GM23338 (cell line): ENCODE results near the gene THRB. TPM values are rescaled to one million over a fixed set of nuclear protein-coding genes. Genes with fewer than 3 reads are reported as not detected.

ENCODE experiments used
- ATAC-seq: fragments of 200-7000 bp; cut with Tn5 transposase; 3 replicates; pipeline ENCODE4 v1.9.1; 2020
- DNase-seq: peaks from one replicate; pipeline ENCODE4 v3.0.0-alpha.2; 2015; ENCODE audit warnings: low spot score
- H2AFZ ChIP-seq: fragments of 200-600 bp; sonication (generic); 2 replicates; pipeline ENCODE4 v1.8.0; 2016; ENCODE audit warnings: antibody characterized with exemption, mild to moderate bottlenecking, moderate library complexity
- H3F3A ChIP-seq: fragments of 200-600 bp; sonication (generic); replicated peaks from 2 replicates; pipeline ENCODE4 v1.8.0; 2017; ENCODE audit warnings: antibody characterized with exemption, mixed run types, low read depth
- H3K27ac ChIP-seq: fragments of 200-600 bp; sonication (generic); 2 replicates; pipeline ENCODE4 v1.6.1; 2016; ENCODE audit warnings: low read depth
- H3K27me3 ChIP-seq: fragments of 200-600 bp; sonication (generic); 2 replicates; pipeline ENCODE4 v1.8.0; 2016; ENCODE audit warnings: mild to moderate bottlenecking, mixed run types, moderate library complexity; ENCODE audit not compliant: insufficient read depth
- H3K36me3 ChIP-seq: fragments of 200-600 bp; sonication (generic); 2 replicates; pipeline ENCODE4 v1.8.0; 2016; ENCODE audit warnings: mild to moderate bottlenecking; ENCODE audit not compliant: insufficient read depth
- H3K4me1 ChIP-seq: fragments of 200-600 bp; sonication (generic); 2 replicates; pipeline ENCODE4 v1.8.0; 2016; ENCODE audit warnings: mild to moderate bottlenecking, moderate library complexity; ENCODE audit not compliant: insufficient read depth
- H3K4me2 ChIP-seq: fragments of 200-600 bp; sonication (generic); 2 replicates; pipeline ENCODE4 v1.7.1; 2017; ENCODE audit warnings: mixed run types
- H3K4me3 ChIP-seq: fragments of 200-600 bp; sonication (generic); 2 replicates; pipeline ENCODE4 v1.6.1; 2016; ENCODE audit warnings: mixed run types
- H3K79me2 ChIP-seq: fragments of 200-600 bp; sonication (generic); replicated peaks from 2 replicates; pipeline ENCODE4 v1.8.0; 2017; ENCODE audit warnings: mild to moderate bottlenecking; ENCODE audit not compliant: insufficient read depth
- H3K9me2 ChIP-seq: fragments of 200-600 bp; sonication (generic); 2 replicates; pipeline ENCODE4 v1.8.0; 2017; ENCODE audit not compliant: insufficient read depth
- H4K20me1 ChIP-seq: fragments of 200-600 bp; sonication (generic); replicated peaks from 2 replicates; pipeline ENCODE4 v1.8.0; 2017; ENCODE audit warnings: mild to moderate bottlenecking; ENCODE audit not compliant: insufficient read depth
- H3K27ac Mint-ChIP-seq: 2 replicates; pipeline ENCODE4 v1.8.0; 2020; ENCODE audit warnings: inconsistent platforms, mild to moderate bottlenecking, moderate library complexity, mixed read lengths
- H3K27me3 Mint-ChIP-seq: 3 replicates; pipeline ENCODE4 v1.8.0; 2022; ENCODE audit warnings: low read depth, mild to moderate bottlenecking, moderate library complexity, mixed read lengths, inconsistent platforms; ENCODE audit not compliant: insufficient read depth, poor library complexity
- H3K36me3 Mint-ChIP-seq: 3 replicates; pipeline ENCODE4 v1.8.0; 2021; ENCODE audit warnings: low read depth, mild to moderate bottlenecking, inconsistent platforms, moderate library complexity, mixed read lengths
- H3K4me1 Mint-ChIP-seq: 3 replicates; pipeline ENCODE4 v1.8.0; 2020; ENCODE audit warnings: mild to moderate bottlenecking, inconsistent platforms, mixed read lengths
- H3K4me3 Mint-ChIP-seq: 3 replicates; pipeline ENCODE4 v1.8.0; 2021; ENCODE audit warnings: moderate library complexity, mild to moderate bottlenecking, inconsistent platforms, mixed read lengths
- H3K9me3 Mint-ChIP-seq: 3 replicates; pipeline ENCODE4 v1.8.0; 2020; ENCODE audit warnings: moderate library complexity, mild to moderate bottlenecking, inconsistent platforms, mixed read lengths
- ETS1 ChIP-seq: IDR thresholded peaks from 2 replicates; pipeline ENCODE4 v1.6.1; 2016; ENCODE audit warnings: antibody characterized with exemption
- EZH2 ChIP-seq: fragments of 200-600 bp; sonication (generic); IDR thresholded peaks from one replicate; pipeline ENCODE4 v1.8.0; 2017; ENCODE audit warnings: antibody characterized with exemption, mild to moderate bottlenecking, low read depth; ENCODE audit not compliant: unreplicated experiment
- EZH2phosphoT487 ChIP-seq: fragments of 200-600 bp; sonication (generic); IDR thresholded peaks from one replicate; pipeline ENCODE4 v1.8.1; 2018; ENCODE audit warnings: antibody characterized with exemption; ENCODE audit not compliant: unreplicated experiment
- STAT1 ChIP-seq: IDR thresholded peaks from one replicate; pipeline ENCODE4 v1.6.1; 2016; ENCODE audit warnings: antibody characterized with exemption; ENCODE audit not compliant: unreplicated experiment
- ZNF114 ChIP-seq: fragments of 250-450 bp; sonication (Bioruptor Pico); IDR thresholded peaks from 2 replicates; pipeline ENCODE4 v1.5.0; 2020; ENCODE audit warnings: mild to moderate bottlenecking, moderate library complexity
- ZNF331 ChIP-seq: fragments of 250-450 bp; sonication (Bioruptor Pico); IDR thresholded peaks from 2 replicates; pipeline ENCODE4 v1.5.0; 2020; ENCODE audit warnings: low read depth, mild to moderate bottlenecking, moderate library complexity
- ZNF462 ChIP-seq: fragments of 250-450 bp; sonication (Bioruptor Pico); IDR thresholded peaks from 2 replicates; pipeline ENCODE4 v1.5.0; 2020; ENCODE audit warnings: mild to moderate bottlenecking, moderate library complexity
- polyA plus RNA-seq: library from polyadenylated mRNA; unstranded; fragments of >200 nt; fragmentation: Nextera tagmentation; extraction: Ambion mirVana; gene quantifications from 2 replicates; pipeline ENCODE4 v1.2.1, GENCODE V29; 2016
- total RNA-seq: library from RNA; depleted of rRNA; stranded (reverse); fragments of >200 nt; shearing (Covaris generic); gene quantifications from 2 replicates; pipeline ENCODE4 v1.2.3, GENCODE V29; 2014
- TF ChIP-seq, protein P1 (sequence below): IDR thresholded peaks from one replicate; pipeline ENCODE4 v1.6.1; 2018; ENCODE audit warnings: antibody characterized with exemption; ENCODE audit not compliant: unreplicated experiment

THRB gene
- total and polyA plus RNA-seq, 2 experiments from 2014 or later: 1.7 to 3.2 TPM

GRCh38 chr3:24480497-24480896, 14.2 kb downstream of the THRB start:
- no peak for TF ChIP-seq EZH2phosphoT487
- no peak for TF ChIP-seq EZH2
- no peak for TF ChIP-seq ZNF331 (CRISPR knock-in tag)
- no peak for TF ChIP-seq ZNF462 (CRISPR knock-in tag)
- TF ChIP-seq, protein P1, sequence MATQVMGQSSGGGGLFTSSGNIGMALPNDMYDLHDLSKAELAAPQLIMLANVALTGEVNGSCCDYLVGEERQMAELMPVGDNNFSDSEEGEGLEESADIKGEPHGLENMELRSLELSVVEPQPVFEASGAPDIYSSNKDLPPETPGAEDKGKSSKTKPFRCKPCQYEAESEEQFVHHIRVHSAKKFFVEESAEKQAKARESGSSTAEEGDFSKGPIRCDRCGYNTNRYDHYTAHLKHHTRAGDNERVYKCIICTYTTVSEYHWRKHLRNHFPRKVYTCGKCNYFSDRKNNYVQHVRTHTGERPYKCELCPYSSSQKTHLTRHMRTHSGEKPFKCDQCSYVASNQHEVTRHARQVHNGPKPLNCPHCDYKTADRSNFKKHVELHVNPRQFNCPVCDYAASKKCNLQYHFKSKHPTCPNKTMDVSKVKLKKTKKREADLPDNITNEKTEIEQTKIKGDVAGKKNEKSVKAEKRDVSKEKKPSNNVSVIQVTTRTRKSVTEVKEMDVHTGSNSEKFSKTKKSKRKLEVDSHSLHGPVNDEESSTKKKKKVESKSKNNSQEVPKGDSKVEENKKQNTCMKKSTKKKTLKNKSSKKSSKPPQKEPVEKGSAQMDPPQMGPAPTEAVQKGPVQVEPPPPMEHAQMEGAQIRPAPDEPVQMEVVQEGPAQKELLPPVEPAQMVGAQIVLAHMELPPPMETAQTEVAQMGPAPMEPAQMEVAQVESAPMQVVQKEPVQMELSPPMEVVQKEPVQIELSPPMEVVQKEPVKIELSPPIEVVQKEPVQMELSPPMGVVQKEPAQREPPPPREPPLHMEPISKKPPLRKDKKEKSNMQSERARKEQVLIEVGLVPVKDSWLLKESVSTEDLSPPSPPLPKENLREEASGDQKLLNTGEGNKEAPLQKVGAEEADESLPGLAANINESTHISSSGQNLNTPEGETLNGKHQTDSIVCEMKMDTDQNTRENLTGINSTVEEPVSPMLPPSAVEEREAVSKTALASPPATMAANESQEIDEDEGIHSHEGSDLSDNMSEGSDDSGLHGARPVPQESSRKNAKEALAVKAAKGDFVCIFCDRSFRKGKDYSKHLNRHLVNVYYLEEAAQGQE: no peak
- TF ChIP-seq STAT1: no peak
- no peak for TF ChIP-seq ZNF114 (CRISPR knock-in tag)
- no peak for TF ChIP-seq ETS1
- no peaks in the 10 kb centered on the region for H3F3A ChIP-seq
- H3K36me3 ChIP-seq: no peaks in the 10 kb centered on the region
- peaks cover 27% of the 10 kb centered on the region for H3K27me3 ChIP-seq
- Mint-ChIP-seq H3K27ac (no peak overlapping the region), H3K27me3 (peaks cover 30% of the 10 kb centered on the region), H3K4me3 (no peak overlapping the region), H3K4me1 (peaks cover 32% of the 10 kb centered on the region), H3K9me3 (peaks cover 3% of the 10 kb centered on the region; the same call in 1 of the 3 replicates), H3K36me3 (no peaks in the 10 kb centered on the region)
- no peak for DNase-seq
- H3K4me2 ChIP-seq: no peak overlapping the region
- H3K4me1 ChIP-seq: peaks cover 31% of the 10 kb centered on the region
- H3K27ac ChIP-seq: no peak overlapping the region
- H3K79me2 ChIP-seq: no peaks in the 10 kb centered on the region
- no peaks in the 10 kb centered on the region for H4K20me1 ChIP-seq
- no peak for ATAC-seq
- no peak overlapping the region for H3K4me3 ChIP-seq
- no peak overlapping the region for H2AFZ ChIP-seq
- no peaks in the 10 kb centered on the region for H3K9me2 ChIP-seq
